Measurements from ENCODE around the gene ATPAF1.

ATPAF1 gene, protein sequence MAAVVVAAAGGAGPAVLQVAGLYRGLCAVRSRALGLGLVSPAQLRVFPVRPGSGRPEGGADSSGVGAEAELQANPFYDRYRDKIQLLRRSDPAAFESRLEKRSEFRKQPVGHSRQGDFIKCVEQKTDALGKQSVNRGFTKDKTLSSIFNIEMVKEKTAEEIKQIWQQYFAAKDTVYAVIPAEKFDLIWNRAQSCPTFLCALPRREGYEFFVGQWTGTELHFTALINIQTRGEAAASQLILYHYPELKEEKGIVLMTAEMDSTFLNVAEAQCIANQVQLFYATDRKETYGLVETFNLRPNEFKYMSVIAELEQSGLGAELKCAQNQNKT

DNA sequence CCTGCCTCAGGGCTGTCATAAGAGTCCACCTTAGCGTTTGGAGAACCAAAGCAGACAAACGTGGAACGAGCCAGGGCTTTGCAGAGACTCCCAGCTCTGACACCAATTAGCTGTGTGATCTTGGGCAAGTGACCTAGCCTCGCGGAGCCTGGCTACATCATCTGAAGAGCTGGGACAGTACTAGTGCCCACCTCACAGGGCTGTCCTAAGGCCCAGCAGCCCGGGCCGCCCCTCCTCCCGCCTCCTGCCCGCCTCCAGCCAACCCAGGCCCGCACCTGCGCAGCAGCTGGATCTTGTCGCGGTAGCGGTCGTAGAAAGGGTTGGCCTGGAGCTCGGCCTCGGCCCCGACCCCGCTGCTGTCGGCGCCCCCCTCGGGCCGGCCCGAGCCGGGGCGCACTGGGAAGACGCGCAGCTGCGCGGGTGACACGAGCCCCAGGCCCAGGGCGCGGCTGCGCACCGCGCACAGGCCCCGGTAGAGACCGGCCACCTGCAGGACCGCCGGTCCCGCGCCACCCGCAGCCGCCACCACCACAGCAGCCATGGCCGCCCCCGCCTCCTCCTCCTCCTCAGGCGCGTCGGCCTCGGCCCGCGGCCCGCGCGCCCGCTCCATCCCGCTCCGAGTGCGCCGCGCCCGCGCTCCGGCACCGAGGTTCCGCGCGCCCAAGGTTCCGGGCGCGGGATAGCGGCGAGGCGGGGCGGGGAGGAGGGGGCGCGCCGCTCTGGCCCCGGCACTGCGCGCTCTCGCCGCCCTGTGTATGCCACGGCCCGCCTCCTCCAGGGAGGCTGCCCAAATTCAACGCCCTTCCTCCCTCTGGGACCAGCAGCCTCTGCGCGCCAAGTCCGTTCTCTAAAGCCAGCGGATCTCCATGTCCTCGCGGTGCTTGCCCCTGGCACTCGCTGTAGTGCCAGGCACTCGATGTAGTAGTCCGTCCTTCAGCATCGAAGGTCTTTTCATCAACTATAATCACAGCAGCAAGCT lies at the start of gene ATPAF1:
ATPAF1 (minus strand) TSS at position 583 of the 979 bp plus-strand sequence; CDS start at position 541, 42 bp downstream.
- H3K4me3 ChIP-seq (ENCODE audit: low read length), result peak within 1 kb of the TSS; percentile 79
- H3K4me1 ChIP-seq (ENCODE audit: control insufficient read depth, low read length), result peaks cover 18% of the 10 kb centered on the region
- H3K9me2 ChIP-seq (replicated peaks; ENCODE audit: control insufficient read depth, low read length), result no peaks in the 10 kb centered on the region
- no peak within 1 kb of the TSS for H3K27ac ChIP-seq (ENCODE audit: low read depth, low read length)
- H3K36me3 ChIP-seq (ENCODE audit: control insufficient read depth, low read length), result peaks cover 18% of the 10 kb centered on the region
- peak within 1 kb of the TSS; percentile 80 for H3K4me2 ChIP-seq (ENCODE audit: low read length)
- no peaks in the 10 kb centered on the region for H3K9me3 ChIP-seq (ENCODE audit: control insufficient read depth, insufficient read depth, low read length)
- H3K27me3 ChIP-seq (ENCODE audit: control insufficient read depth, low read length), result 0 out of 2 replicates have a peak, but pooled peaks cover 3% of the 10 kb centered on the region
- H4K20me1 ChIP-seq (ENCODE audit: control insufficient read depth, insufficient read depth, low read depth, low read length), result no peaks in the 10 kb centered on the region
- no peak for TF ChIP-seq EZH2phosphoT487 (IDR thresholded peaks at IDR 0.05; ENCODE audit: borderline replicate concordance, low read length)
- TF ChIP-seq, protein P1, sequence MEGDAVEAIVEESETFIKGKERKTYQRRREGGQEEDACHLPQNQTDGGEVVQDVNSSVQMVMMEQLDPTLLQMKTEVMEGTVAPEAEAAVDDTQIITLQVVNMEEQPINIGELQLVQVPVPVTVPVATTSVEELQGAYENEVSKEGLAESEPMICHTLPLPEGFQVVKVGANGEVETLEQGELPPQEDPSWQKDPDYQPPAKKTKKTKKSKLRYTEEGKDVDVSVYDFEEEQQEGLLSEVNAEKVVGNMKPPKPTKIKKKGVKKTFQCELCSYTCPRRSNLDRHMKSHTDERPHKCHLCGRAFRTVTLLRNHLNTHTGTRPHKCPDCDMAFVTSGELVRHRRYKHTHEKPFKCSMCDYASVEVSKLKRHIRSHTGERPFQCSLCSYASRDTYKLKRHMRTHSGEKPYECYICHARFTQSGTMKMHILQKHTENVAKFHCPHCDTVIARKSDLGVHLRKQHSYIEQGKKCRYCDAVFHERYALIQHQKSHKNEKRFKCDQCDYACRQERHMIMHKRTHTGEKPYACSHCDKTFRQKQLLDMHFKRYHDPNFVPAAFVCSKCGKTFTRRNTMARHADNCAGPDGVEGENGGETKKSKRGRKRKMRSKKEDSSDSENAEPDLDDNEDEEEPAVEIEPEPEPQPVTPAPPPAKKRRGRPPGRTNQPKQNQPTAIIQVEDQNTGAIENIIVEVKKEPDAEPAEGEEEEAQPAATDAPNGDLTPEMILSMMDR (IDR thresholded peaks at IDR 0.05; ENCODE audit: low read depth, low read length, poor library complexity, severe bottlenecking), result no peak
- H3F3A ChIP-seq (ENCODE audit: control insufficient read depth, insufficient read depth), result peaks cover 7% of the 10 kb centered on the region; the same call in 1 of the 2 replicates
- peaks cover 11% of the 10 kb centered on the region for H3K79me2 ChIP-seq (ENCODE audit: control insufficient read depth, low read length)

DNA sequence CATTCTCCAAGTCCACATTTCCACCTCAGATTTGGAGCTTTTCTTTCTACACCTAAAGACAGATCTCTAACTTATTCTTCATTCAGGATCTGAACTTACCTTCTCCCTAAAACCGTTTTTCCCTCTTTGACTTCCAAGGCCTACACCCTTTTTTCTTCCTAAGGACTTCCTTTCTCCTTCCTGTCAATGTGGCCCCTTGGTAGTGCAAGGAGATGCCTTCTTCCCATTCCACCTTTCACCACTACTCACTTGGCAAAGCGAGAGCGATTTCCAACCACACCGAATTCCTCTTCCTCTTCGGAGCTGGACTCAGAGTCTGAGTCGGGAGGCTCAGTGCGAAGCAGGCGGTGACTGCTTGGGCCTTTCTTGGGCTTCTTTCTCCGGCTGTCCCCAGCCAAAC lies 49.5 kb upstream of the ATPAF1 start:
- Histone ChIP-seq H3K9me3 (ENCODE audit: control insufficient read depth, insufficient read depth, low read length) (no peaks in the 10 kb centered on the region), H3F3A (ENCODE audit: control insufficient read depth, insufficient read depth) (no peaks in the 10 kb centered on the region), H4K20me1 (ENCODE audit: control insufficient read depth, insufficient read depth, low read depth, low read length) (peaks cover 9% of the 10 kb centered on the region; the same call in 1 of the 2 replicates), H3K27ac (ENCODE audit: low read depth, low read length) (no peak overlapping the region), H3K9me2 (replicated peaks; ENCODE audit: control insufficient read depth, low read length) (no peaks in the 10 kb centered on the region), H3K36me3 (ENCODE audit: control insufficient read depth, low read length) (peaks cover 51% of the 10 kb centered on the region), H3K79me2 (ENCODE audit: control insufficient read depth, low read length) (peaks cover 44% of the 10 kb centered on the region), H3K4me3 (ENCODE audit: low read length) (peak overlapping the region; percentile 88), H3K27me3 (ENCODE audit: control insufficient read depth, low read length) (no peaks in the 10 kb centered on the region), H3K4me2 (ENCODE audit: low read length) (peak overlapping the region; percentile 95), H3K4me1 (ENCODE audit: control insufficient read depth, low read length) (peaks cover 24% of the 10 kb centered on the region)
- no peak for TF ChIP-seq EZH2phosphoT487 (IDR thresholded peaks at IDR 0.05; ENCODE audit: borderline replicate concordance, low read length)
- TF ChIP-seq, protein P1 (IDR thresholded peaks at IDR 0.05; ENCODE audit: low read depth, low read length, poor library complexity, severe bottlenecking), result no peak

- Histone ChIP-seq H3K36me3 (ENCODE audit: control insufficient read depth, low read length) (peaks cover 70% of the 10 kb centered on the region), H3K27ac (ENCODE audit: low read depth, low read length) (no peak overlapping the region), H3K27me3 (ENCODE audit: control insufficient read depth, low read length) (no peaks in the 10 kb centered on the region), H3K4me2 (ENCODE audit: low read length) (no peak overlapping the region), H3K4me3 (ENCODE audit: low read length) (no peak overlapping the region), H3F3A (ENCODE audit: control insufficient read depth, insufficient read depth) (no peaks in the 10 kb centered on the region), H3K4me1 (ENCODE audit: control insufficient read depth, low read length) (peaks cover 24% of the 10 kb centered on the region), H4K20me1 (ENCODE audit: control insufficient read depth, insufficient read depth, low read depth, low read length) (peaks cover 9% of the 10 kb centered on the region; the same call in 1 of the 2 replicates), H3K9me2 (replicated peaks; ENCODE audit: control insufficient read depth, low read length) (no peaks in the 10 kb centered on the region), H3K9me3 (ENCODE audit: control insufficient read depth, insufficient read depth, low read length) (no peaks in the 10 kb centered on the region), H3K79me2 (ENCODE audit: control insufficient read depth, low read length) (peaks cover 54% of the 10 kb centered on the region)
- TF ChIP-seq, protein P1 (IDR thresholded peaks at IDR 0.05; ENCODE audit: low read depth, low read length, poor library complexity, severe bottlenecking), result no peak
- TF ChIP-seq EZH2phosphoT487 (IDR thresholded peaks at IDR 0.05; ENCODE audit: borderline replicate concordance, low read length), result no peak
These were observed 46.8 kb upstream of the ATPAF1 start for GRCh38 chr1:46714976-46715375.
